ENCODE measurements around the gene CRYZL1. TPM values are rescaled to one million over a fixed set of nuclear protein-coding genes. Genes with fewer than 3 reads are reported as not detected.

The CRYZL1 gene
- total and polyA plus RNA-seq, 2 donors (not counting 1 experiment from before 2014, with no cell fraction given): 30.6 to 60.6 TPM

- no peaks in the 10 kb centered on the region for H3K9me3 Mint-ChIP-seq (ENCODE audit: insufficient read depth)
- no peak overlapping the region for H3K4me3 Mint-ChIP-seq
- POLR2A ChIA-PET: no interaction called here
- intact Hi-C loops (cut with micrococcal nuclease): no loop called here
- DNase-seq (no peak), ATAC-seq (ENCODE audit: low read depth) (no peak)
- no peak overlapping the region for H3K27ac ChIP-seq (ENCODE audit: low read length in 2 of 2)
- CTCF ChIA-PET: no interaction called here
- H3K36me3 ChIP-seq (replicated peaks in 1 of 2; ENCODE audit: control extremely low read depth in 1 of 2, control insufficient read depth in 1 of 2, extremely low read depth in 1 of 2, insufficient read depth in 2 of 2, low read length in 1 of 2): no peaks in the 10 kb centered on the region
- no peak overlapping the region for H2AFZ ChIP-seq (ENCODE audit: insufficient read depth, low read depth, low read length, poor library complexity, severe bottlenecking)
- no peaks in the 10 kb centered on the region for H3K4me1 ChIP-seq (ENCODE audit: control insufficient read depth in 2 of 2, insufficient read depth in 2 of 2, low read length in 2 of 2)
- H3K9me3 ChIP-seq (ENCODE audit: control extremely low read depth in 1 of 3, control insufficient read depth in 2 of 3, insufficient read depth in 1 of 3, low read length in 2 of 3): no peaks in the 10 kb centered on the region
- no peaks in the 10 kb centered on the region for H3K4me1 Mint-ChIP-seq
- TF ChIP-seq EZH2 (IDR thresholded peaks at IDR 0.05; ENCODE audit: borderline replicate concordance, insufficient read depth, low read depth, low read length, poor library complexity, severe bottlenecking): no peak
- H4K20me1 ChIP-seq (ENCODE audit: control insufficient read depth, insufficient read depth, low read length, poor library complexity, severe bottlenecking): no peaks in the 10 kb centered on the region
- H3K27me3 Mint-ChIP-seq: peaks cover 24% of the 10 kb centered on the region
- no peaks in the 10 kb centered on the region for H3K79me2 ChIP-seq (ENCODE audit: control insufficient read depth, insufficient read depth, low read length)
- no peak overlapping the region for H3K4me3 ChIP-seq (ENCODE audit: control extremely low read depth in 1 of 5, extremely low read depth in 1 of 5, insufficient read depth in 1 of 5, low read depth in 2 of 5, low read length in 4 of 5)
- 63% methylated on average over 1 of the region's 4 CpGs for WGBS (ENCODE audit: insufficient coverage)
- peaks cover 0 to 3% (median 0%) of the 10 kb centered on the region in 4 experiments for H3K27me3 ChIP-seq (replicated peaks in 1 of 4; ENCODE audit: control extremely low read depth in 1 of 4, control insufficient read depth in 3 of 4, insufficient read depth in 4 of 4, low read length in 3 of 4)
- H3K9ac ChIP-seq (ENCODE audit: low read length): no peak overlapping the region
- no peak overlapping the region for H3K27ac Mint-ChIP-seq
- no peak overlapping the region for H3K4me2 ChIP-seq (replicated peaks; ENCODE audit: low read depth, low read length, poor library complexity, severe bottlenecking)
Measured at GRCh38 chr21:33682992-33683627, 41.6 kb upstream of the CRYZL1 start.

DNA sequence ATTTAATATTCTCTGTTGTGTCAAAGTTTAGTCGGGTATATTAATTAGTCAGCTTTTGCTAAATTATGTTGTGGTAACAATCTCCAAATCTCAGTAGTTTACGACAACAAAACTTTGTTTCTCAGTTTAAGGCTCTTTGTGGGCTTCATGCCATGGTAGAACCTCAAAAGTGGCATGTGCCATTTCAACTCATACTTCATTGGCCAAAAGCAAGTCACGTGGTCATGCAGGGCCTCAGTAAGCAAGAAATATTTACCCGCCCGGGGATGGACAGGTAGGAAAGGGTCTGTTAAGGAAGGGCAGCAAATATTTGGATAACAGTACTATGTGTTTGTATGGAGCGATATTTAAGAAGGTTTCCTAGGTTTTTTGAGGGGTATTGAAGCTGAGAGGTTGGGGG is 39.3 kb upstream of the CRYZL1 start:
- H3K9ac ChIP-seq (ENCODE audit: low read length): no peak overlapping the region
- DNase-seq (no peak), ATAC-seq (ENCODE audit: low read depth) (no peak)
- Mint-ChIP-seq H3K4me1 (no peaks in the 10 kb centered on the region), H3K4me3 (no peak overlapping the region), H3K9me3 (ENCODE audit: insufficient read depth) (no peaks in the 10 kb centered on the region), H3K27me3 (peaks cover 20% of the 10 kb centered on the region), H3K27ac (no peak overlapping the region)
- H4K20me1 ChIP-seq (ENCODE audit: control insufficient read depth, insufficient read depth, low read length, poor library complexity, severe bottlenecking): no peaks in the 10 kb centered on the region
- H3K27me3 ChIP-seq (replicated peaks in 1 of 4; ENCODE audit: control extremely low read depth in 1 of 4, control insufficient read depth in 3 of 4, insufficient read depth in 4 of 4, low read length in 3 of 4): peaks cover 0 to 3% (median 0%) of the 10 kb centered on the region in 4 experiments
- no peaks in the 10 kb centered on the region for H3K79me2 ChIP-seq (ENCODE audit: control insufficient read depth, insufficient read depth, low read length)
- no peaks in the 10 kb centered on the region for H3K4me1 ChIP-seq (ENCODE audit: control insufficient read depth in 2 of 2, insufficient read depth in 2 of 2, low read length in 2 of 2)
- intact Hi-C loops (cut with micrococcal nuclease): no loop called here
- 92% methylated on average over 4 of the region's 6 CpGs for WGBS (ENCODE audit: insufficient coverage)
- H3K27ac ChIP-seq (ENCODE audit: low read length in 2 of 2): no peak overlapping the region
- H3K4me2 ChIP-seq (replicated peaks; ENCODE audit: low read depth, low read length, poor library complexity, severe bottlenecking): no peak overlapping the region
- POLR2A ChIA-PET: no interaction called here
- CTCF ChIA-PET: interaction anchor here (1.0 kb wide), 1 partner anchor 17 kb away, joined by 3 read pairs; no protein-coding TSS in a partner anchor
- no peaks in the 10 kb centered on the region for H3K9me3 ChIP-seq (ENCODE audit: control extremely low read depth in 1 of 3, control insufficient read depth in 2 of 3, insufficient read depth in 1 of 3, low read length in 2 of 3)
- H3K4me3 ChIP-seq (ENCODE audit: control extremely low read depth in 1 of 5, extremely low read depth in 1 of 5, insufficient read depth in 1 of 5, low read depth in 2 of 5, low read length in 4 of 5): no peak overlapping the region
- no peak overlapping the region for H2AFZ ChIP-seq (ENCODE audit: insufficient read depth, low read depth, low read length, poor library complexity, severe bottlenecking)
- TF ChIP-seq, protein P1, sequence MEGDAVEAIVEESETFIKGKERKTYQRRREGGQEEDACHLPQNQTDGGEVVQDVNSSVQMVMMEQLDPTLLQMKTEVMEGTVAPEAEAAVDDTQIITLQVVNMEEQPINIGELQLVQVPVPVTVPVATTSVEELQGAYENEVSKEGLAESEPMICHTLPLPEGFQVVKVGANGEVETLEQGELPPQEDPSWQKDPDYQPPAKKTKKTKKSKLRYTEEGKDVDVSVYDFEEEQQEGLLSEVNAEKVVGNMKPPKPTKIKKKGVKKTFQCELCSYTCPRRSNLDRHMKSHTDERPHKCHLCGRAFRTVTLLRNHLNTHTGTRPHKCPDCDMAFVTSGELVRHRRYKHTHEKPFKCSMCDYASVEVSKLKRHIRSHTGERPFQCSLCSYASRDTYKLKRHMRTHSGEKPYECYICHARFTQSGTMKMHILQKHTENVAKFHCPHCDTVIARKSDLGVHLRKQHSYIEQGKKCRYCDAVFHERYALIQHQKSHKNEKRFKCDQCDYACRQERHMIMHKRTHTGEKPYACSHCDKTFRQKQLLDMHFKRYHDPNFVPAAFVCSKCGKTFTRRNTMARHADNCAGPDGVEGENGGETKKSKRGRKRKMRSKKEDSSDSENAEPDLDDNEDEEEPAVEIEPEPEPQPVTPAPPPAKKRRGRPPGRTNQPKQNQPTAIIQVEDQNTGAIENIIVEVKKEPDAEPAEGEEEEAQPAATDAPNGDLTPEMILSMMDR (IDR thresholded peaks at IDR 0.05): no peak
- TF ChIP-seq EZH2 (IDR thresholded peaks at IDR 0.05; ENCODE audit: borderline replicate concordance, insufficient read depth, low read depth, low read length, poor library complexity, severe bottlenecking): no peak
- no peaks in the 10 kb centered on the region for H3K36me3 ChIP-seq (replicated peaks in 1 of 2; ENCODE audit: control extremely low read depth in 1 of 2, control insufficient read depth in 1 of 2, extremely low read depth in 1 of 2, insufficient read depth in 2 of 2, low read length in 1 of 2)

All from B cell (primary cell).